Stimulated activated CD4-positive, alpha-beta T cell treated with anti-CD3 and anti-CD28 coated beads, TNF-alpha, amount 100 ng/mL, for 24 hours (primary cell): ENCODE data around the gene PRKCZ.

Experiments used
- DNase-seq, 3 experiments: peaks; one replicate each; pipeline ENCODE4 v3.0.0-alpha.2; 2020; ENCODE audit warnings: low read depth in 3 of 3

Gene PRKCZ

GRCh38 chr1:2194319-2194897 is 144.2 kb downstream of the PRKCZ start, which contains the start of gene FAAP20:
TSS of gene FAAP20 (minus strand) at chr1:2194772. CDS start at chr1:2194749, 23 bp downstream.
- DNase-seq, result peak; percentile 33 to 67 (median 60)

DNA sequence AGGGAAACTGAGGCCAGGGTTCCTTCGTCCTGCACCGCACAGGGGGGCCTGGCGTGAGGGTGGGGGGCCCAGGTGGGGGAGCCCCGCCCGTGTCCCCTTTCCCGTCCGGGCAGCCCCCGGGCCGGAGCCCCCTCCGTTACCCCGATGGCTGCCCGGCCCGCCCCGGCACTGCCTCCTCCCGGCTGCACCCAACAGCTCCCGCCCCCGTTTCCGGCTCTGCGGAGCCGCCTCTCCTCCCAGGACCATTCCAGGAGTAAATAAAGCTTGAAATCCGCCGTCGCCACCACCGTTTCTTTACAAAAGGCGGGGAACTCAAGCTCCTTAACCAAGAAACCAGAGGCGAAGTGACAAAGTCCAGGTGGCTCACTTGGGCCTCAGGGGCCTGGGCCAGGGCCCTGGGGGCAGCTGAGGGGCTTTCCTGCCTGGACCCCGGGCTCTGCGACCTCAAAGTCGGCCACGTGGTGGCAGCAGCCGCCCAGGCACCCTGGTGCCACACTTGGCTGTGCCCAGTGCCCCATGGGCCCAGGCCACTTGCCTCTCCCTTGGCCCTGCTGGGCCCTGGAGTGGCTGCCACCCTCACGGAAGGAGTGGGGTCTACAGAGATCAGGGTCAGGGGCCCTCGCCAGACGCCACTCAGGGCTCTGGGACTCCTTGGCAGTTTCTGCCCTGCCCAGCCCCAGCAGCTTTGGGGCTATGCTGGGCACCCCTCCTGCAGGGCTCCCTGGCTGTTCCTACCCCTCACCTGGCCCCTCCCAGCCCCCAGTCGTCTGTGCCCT is 144.9 kb downstream of the PRKCZ start:
- peak; percentile 71 to 87 (median 74) for DNase-seq

GRCh38 chr1:2195785-2196184 is 145.6 kb downstream of the PRKCZ start:
- DNase-seq, result no peak

GRCh38 chr1:2196901-2197638 is 146.9 kb downstream of the PRKCZ start:
- no peak for DNase-seq

DNA sequence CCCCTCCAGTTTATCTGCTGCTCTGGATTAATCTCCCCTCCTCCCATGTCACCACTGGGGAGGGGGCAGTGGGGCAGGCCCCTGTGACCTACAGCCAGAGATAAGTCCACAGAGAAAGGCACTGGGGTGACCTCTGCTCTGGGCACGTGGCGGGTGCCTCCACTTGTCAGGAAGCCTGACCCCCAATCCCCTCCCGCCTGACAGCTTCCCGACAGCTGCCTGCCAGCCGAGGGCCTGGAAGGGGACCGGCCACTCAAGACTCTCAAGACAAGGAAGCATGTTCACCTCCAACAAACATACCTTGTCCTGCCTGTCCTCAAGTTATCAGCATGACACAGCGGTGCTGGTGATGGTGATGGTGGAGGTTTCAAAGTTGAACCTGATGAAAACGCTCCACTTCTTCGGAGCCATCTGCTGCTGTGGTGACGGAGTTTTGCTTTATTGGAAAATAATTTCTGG is 147.5 kb downstream of the PRKCZ start:
- no peak for DNase-seq

- DNase-seq, result no peak
Measured at GRCh38 chr1:2198571-2198970, 148.4 kb downstream of the PRKCZ start.

DNA sequence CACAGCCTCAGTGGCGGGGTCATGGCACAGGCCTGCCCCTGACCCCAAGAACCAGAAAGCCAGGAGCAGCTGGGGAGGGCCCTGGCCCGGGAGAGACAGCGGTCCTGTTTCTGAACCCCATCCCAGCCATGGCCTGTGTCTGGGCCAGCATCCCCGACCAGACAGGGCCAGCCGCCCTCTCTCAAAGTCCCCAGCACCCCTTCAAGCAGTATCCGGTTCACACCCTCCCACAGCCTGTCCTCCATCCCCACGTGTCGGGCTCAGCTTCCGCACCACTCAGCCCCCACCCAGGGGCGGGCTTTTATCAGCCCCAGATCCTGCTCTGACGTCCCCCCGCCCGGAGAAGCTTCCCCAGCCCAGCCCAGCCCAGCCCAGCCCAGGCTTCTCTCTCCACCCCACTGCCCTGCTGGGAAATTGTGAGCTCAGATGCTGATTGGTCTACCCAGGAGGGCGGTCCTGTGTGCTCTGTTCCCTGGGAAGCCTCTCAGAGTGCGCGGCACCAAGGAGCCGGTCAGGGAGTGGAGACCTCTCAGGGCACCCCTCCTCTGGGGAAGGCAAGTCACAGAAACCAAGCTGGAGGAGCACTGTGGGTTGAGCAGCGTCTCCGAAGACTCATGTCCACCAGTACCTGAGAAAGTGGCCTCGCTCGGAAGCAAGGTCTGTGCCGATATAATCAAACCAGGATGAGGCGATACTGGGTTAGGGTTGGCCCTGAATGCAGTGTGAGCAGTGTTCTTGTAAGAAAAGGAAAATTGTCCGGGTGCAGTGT is 149.0 kb downstream of the PRKCZ start:
- DNase-seq, result peak; percentile 61 to 90 (median 66)

DNA sequence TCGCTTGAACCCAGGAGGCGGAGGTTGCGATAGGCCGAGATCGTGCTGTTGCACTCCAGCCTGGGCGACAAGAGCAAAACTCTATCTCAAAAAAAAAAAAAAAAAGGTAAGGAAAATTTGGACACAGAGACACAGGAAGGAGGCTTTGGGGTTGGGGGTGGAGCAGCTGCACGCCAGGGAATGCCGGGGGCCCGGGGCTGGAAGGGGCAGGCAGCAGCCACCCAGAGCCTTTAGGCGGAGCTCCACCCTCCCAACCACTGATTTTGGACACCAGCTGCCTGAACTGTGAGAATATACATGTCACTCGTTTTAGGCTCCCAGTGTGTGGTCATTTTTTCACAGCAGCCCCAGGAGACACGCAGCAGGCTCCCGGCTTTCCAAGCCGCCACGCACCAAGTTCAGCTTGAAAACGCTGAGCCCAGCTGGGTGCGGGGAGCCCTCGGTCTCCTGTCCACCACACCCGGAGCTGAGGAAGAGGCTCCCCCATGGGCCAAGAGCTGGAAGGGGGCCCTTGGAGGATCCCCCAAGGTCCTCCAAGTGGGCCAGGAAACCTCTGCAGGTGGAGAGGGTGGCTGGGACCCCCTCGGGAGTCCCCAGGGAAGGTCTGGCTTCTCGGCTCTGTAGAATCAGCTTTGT is 150.2 kb downstream of the PRKCZ start:
- no peak for DNase-seq

DNA sequence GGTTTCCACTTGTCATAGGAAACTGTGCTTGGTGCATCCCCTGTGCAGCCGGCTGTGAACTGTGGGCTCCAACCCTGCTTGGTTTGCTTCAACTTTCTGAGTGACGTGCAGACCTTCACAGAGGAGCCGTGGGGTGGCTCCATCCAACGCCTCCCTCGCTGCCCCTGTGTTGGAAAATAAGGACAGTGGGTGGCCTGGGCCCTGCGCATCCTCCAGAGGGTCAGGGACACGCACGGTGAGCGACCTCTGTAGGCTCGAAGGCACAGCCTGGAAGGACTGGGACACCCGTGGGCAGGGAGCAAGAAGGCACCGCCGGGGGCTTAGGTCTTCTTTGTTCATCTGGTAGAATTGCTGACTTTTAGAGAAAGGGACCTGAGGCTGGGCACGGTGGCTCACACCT is 150.9 kb downstream of the PRKCZ start:
- no peak for DNase-seq

- DNase-seq, result no peak
Measured at GRCh38 chr1:2202008-2202575, 151.9 kb downstream of the PRKCZ start.

GRCh38 chr1:2202843-2203601 is 152.8 kb downstream of the PRKCZ start:
- DNase-seq, result no peak

- no peak for DNase-seq
Measured at GRCh38 chr1:2203671-2204414, 153.6 kb downstream of the PRKCZ start.

DNA sequence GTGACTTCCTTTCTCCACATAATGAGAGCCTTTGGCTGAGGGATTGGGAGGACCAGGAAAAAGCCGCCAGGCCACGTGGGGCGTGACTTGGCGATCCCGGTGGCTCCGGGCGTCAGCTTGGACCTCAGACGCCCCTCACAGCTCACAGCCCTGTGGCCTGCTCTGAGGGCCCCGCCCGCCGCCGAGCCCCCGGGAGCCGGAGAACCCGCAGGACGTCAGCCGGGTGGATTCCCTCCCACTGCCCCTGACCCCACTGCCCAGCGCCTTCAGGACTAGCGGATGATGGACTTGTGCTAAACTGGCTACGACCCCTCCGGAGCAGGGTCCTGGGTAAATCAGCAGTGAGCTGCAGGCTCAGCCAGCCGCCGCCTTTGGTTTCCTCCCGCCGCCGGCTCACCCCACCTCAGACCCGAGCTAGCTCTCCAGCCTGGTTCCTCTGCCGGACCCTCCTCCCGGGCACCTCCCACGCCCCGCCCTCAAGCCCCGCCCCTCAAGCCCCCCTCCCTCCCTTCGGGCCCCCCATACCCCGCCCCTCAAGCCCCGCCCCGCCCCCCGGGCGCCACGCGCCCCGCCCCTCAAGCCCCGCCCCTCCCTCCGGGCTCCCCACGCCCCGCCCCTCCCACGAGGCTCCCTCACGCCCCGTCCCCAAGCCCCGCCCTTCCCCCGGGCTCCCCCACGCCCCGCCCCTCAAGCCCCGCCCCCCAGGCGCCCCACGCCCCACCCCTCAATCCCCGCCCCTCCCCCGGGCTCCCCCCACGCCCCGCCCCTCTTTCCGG is 154.4 kb downstream of the PRKCZ start:
- no peak for DNase-seq

GRCh38 chr1:2205191-2205952 is 155.2 kb downstream of the PRKCZ start:
- DNase-seq, result peak; percentile 83 to 90 (median 87)

DNA sequence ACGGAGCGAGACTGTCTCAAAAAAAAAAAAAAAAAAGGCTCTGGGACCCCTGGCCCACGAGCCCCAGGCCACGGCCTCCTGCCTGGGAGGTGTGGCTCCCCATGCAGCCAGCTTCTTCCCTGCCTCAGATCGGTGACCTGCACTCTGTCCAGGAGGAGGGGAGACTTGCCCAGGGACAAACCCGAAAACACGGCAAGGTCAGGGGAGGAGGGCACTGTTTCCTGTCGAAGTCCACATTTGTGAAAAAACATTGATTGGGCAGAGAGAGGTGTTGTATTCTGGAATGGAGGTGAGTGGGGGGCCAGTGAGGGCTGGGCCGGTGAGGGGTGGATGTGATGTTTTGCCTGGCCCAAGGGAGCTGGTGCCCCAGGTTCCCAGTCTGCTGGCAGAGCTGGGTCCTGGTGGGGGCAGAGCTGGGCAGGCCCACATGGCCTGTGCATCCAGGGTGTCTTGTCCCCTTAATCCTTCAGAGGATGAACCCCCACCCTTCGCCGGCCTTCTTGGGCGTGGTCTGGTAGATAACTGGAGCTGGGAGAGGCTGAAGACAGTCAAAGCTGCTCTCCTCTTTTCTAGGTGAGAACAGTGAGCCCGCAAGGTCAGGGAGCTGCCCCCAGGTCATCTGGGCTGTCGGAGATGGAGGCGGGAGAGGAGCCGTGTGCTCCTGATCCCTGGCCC is 156.7 kb downstream of the PRKCZ start:
- DNase-seq, result no peak

DNA sequence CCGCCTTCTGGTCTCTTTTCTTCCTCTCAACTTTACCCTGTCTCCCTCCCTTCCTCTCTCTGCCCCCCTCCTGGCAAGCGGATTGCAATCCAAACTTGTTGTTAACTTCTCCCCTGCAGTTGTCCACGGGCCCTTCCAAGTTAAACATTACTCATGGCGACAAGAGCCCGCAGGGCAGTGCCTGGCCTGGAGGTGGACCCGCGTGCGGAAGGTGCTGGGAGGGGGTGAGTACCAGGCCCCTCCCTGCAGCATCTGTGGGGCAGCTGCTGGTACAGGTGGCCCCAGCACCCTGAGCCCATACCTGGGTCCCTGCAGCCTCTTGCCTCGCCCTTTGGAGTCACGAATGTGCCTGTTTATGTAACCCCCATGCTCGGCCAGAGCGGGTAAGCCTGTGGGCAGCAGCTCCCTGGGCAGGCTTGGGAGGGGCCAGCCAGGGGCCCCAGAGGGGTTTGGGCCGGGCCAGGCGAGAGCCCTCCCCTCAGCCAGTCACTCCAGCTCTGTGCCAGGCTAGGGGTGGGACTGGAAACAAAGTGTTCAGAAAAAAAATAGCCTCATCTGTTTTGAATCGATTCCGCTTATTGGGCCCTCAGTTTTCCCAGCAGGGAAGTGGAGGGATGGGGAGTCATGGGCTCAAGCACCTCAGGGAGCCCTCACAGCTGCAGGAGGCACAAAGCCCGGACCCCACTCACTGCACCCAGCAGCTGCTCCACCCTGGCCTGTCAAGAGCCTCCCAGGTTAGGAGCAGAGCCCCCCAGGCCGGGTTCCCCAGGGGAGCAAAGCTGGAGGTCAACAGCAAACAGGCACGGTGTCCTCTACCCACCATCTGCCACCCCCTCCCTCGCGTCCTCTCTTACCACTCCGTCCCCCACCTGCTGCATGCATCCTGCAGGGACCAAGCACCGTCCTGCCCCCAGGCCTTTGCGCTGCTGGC is 158.4 kb downstream of the PRKCZ start:
- DNase-seq, result no peak
